Right ventricle myocardium superior (tissue), 1 donor: ENCODE measurements around the gene FXR2. TPM values are rescaled to one million over a fixed set of nuclear protein-coding genes. Genes with fewer than 3 reads are reported as not detected.
"Not testable (repeated sequence)": the region's sequence is repeated elsewhere in the genome, so short reads cannot be mapped to it uniquely, and the experiment has no call there.

ENCODE experiments used
- ATAC-seq: fragments of 200-7000 bp; cut with Tn5 transposase; one replicate; pipeline ENCODE4 v1.9.1; 2020; ENCODE audit warnings: mild to moderate bottlenecking; ENCODE audit not compliant: poor library complexity
- DNase-seq: peaks from one replicate; pipeline ENCODE4 v3.0.0-alpha.2; 2020
- intact Hi-C: fragments of 100-400 bp; cut with DNase I; formaldehyde crosslinking; loops from one replicate; pipeline ENCODE4 v1.11.2; 2022
- total RNA-seq: library from RNA; stranded (reverse); fragmentation: NEBNext Ultra II Directional; extraction: Animal tissue kit (Norgen Biotek cat#: 25700); gene quantifications from one replicate; pipeline ENCODE4 v1.2.1, GENCODE V29; 2021
- donor health status: DM: no; HTN: yes; CAD: no; lungs with severe emphysema.

The FXR2 gene
- total RNA-seq, 1 donor from 2014 or later = 101 TPM

DNA sequence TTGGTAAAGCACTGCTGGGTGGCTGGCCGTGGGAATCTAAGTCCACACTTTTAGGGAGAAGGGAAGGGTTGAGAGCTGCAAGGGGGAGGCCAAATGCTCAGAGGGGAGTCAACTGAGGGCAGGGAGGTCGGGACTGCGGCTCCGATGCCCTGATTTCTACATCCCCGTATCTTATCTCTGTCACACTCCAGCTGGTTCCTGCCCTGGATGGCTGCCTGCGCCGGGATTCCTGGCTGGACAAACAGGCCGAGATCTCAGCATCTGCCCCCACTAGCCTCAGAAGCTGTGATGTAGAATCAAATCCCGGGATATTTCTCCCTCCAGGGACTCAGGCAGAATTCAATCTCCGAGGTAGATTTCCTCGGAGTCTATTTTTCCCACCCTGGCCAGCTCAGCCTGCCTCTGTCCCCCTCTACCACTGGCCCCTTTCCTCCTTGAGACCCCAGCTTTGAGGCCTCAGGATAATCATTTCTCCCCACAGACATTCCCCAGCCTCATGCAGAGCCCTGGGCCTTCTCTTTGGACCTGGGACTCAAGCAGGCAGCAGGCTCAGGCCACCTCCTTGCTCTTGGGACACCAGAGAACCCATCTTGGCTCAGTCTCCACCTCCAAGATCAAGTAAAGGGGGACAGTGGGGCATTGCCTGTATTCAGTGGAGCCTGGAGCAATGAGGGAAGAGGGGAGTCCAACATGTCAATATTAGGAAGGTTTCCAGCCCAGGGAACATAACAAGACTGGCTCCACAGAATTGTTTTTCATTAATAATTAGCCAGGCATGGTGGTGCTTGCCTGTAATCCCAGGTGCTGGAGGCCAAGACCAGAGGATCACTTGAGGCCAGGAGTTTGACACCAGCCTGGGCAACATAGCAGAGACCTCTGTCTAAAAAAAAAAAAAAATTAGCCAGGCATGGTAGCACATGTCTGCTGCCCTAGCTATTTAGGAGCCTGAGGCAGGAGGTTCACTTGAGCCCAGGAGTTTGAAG is 17.0 kb upstream of the FXR2 start:
- intact Hi-C loops = loop anchor here (2.0 kb wide), 1 partner anchor 57 kb away; the partner anchor contains the start of gene WRAP53
- peak; percentile 50 for DNase-seq
- no peak for ATAC-seq

DNA sequence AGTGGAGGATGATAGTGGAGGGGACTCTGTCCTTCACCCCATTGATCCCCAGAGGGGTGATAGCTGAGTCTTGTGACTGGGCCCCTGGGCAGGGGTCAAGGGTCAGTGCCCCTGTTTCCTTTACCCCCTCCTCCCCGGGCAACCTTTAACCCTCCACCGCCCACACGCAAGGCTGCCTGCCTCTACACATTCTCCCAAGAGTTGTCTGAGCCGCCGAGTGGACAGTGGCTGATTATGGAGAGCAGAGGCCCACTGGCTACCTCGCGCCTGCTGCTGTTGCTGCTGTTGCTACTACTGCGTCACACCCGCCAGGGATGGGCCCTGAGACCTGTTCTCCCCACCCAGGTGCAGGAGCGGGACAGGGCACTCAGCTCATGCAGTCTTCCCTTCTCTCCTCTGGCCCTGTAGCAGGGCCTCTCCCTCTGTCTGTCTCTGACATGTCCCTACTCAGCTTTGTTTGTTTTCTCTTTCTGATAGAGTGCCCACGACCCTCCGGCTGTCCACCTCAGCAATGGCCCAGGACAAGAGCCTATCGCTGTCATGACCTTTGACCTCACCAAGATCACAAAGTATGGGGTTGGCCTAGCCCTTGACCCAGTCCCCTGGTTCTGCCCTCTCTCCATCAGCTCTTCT is 15.4 kb upstream of the FXR2 start, which contains the start of gene SHBG:
Gene SHBG, plus strand, starts transcription at position 197 of the 633 bp plus-strand sequence. Its CDS starts 38 bp downstream, at position 235.
- intact Hi-C loops = no loop called here
- DNase-seq (no peak), ATAC-seq (no peak)

DNA sequence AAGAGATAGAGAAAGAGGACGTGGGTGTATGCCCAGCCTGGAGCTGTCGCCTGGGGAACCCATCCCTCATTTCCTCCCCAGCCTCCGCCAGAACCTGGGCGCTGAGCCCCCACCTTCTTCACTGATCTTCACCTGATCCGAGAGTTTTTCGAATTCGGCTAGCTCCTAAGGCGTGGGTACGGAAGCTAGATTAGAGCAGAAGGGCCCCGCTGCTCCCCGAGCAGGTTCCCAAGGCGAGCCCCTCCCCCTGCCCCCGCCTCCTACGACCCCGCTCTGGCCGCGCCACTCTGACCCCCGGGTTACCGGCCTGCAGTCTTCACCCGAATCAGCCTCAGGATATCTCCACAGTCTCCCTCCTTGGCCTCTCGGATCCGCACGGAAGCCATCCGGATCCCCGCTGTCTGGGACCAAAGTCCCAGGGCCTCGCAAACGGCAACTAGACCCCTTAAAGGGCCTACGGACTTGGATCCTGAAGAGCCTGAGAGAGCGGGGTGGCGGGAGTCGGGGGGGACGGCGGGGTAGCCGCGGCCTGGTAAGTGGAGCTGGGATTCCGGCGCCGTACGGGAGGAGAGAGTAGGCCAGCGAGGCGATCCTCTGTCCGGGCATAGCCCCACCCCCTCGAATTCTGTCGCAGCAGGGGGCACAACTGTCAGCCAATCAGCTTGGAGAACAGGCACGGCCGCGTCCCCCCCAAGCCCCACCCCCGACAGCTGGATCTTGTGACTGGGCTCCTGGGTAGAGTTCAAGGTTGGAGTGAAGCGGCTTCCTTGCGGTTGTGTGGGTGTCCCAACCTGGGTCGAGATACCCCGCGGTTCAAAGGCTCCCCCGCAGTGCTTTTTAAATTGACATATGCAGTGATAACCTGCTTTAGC is 12.8 kb upstream of the FXR2 start, which contains the start of gene SAT2:
Gene SAT2, minus strand, starts transcription at position 572 of the 872 bp plus-strand sequence. Its CDS starts 186 bp downstream, at position 386.
- DNase-seq (peak; percentile 96), ATAC-seq (peak; percentile 99)
- intact Hi-C loops = no loop called here

DNA sequence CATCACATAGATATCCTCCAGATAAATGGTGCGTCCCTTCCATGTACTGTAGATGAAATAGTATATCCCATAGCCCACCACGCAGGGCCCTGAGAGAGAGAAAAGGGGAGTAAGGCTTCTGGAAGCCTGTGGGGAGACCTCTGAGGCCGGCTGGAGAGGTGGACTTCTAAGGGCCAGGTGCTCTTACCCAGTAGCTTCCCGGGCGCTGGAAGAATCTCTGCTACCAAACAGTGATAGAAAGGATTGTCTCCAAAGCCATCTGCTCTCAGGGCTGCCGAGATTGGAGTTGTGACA is 12.2 kb upstream of the FXR2 start:
- DNase-seq (no peak), ATAC-seq (peak; percentile 2)
- intact Hi-C loops = no loop called here

DNA sequence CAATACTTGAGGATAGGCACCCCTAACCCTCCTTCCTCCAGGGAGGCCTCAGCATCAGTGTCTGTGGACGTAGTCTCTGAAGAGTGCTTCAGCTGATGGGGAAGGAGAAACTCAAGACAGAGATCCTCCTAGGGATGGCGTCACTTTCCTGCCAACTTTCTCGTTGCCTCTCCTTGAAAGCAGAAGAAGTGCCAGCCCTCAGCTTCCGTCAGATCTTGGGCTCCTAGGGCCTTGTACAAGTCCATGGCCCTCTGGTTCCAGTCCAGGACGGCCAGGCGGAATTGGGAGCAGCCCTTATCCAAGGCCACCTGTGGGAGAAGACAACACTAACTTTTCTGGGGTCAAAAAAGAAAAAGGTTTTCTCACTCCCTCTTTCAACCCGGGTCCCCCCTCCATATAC is 11.6 kb upstream of the FXR2 start:
- intact Hi-C loops = no loop called here

GRCh38 chr17:7625749-7626148 is 11.1 kb upstream of the FXR2 start:
- intact Hi-C loops, DNase-seq, ATAC-seq: not testable (repeated sequence)

More for the DNA sequence above, 11.6 kb upstream of the FXR2 start:
- DNase-seq = peak; percentile 55
- no peak for ATAC-seq

DNA sequence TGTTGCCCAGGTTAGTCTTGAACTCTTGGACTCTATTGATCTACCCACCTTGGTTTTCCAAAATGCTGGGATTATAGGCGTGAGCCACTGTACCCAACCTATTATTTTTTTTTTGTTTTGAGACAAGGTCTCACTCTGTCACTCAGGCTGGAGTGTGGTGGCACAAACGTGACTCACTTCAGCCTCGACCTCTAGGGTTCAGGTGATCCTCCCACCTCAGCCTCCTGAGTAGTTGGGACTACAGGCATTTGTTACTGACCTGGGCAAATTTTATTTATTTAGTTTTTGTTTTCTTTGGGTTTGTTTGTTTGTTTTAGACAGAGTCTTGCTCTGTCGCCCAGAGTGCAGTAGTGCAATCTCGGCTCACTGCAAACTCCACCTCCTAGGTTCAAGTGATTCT is 9.0 kb upstream of the FXR2 start:
- intact Hi-C loops = no loop called here
- DNase-seq (no peak), ATAC-seq (no peak)

- DNase-seq (no peak), ATAC-seq (no peak)
- intact Hi-C loops = no loop called here
Observed at GRCh38 chr17:7620835-7621234, 6.1 kb upstream of the FXR2 start.

- DNase-seq (no peak), ATAC-seq (no peak)
- intact Hi-C loops = no loop called here
Observed at GRCh38 chr17:7618608-7619007, 3.9 kb upstream of the FXR2 start.

DNA sequence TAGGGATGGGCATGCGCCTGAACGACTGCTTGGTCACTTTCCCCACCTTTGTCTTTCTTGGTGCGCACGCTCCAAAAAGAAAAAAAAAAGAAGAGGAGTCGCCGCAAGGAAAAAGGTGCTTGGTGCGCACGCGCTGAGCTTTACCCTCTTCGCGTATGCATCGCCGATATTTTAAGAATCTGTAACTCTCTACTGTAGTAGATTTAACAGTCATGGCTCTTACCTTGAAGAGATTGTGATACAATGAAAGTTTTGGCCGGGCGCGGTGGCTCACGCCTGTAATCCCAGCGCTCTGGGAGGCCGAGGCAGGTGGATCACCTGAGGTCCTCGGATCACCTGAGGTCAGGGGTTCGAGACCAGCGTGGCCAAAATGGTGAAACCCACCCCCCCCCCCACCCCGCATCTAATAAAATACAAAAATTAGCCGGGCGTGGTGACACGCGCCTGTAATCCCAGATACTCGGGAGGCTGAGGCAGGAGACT is 609 bp upstream of the FXR2 start:
- ATAC-seq (no peak), DNase-seq (no peak)
- intact Hi-C loops = no loop called here

GRCh38 chr17:7613769-7614424 is 800 bp downstream of the FXR2 start:
- no peak for DNase-seq
- ATAC-seq = no peak
- intact Hi-C loops = no loop called here

GRCh38 chr17:7612294-7612640 is 2.4 kb downstream of the FXR2 start:
- ATAC-seq = no peak
- intact Hi-C loops = no loop called here
- no peak for DNase-seq

- intact Hi-C loops = no loop called here
- DNase-seq = no peak
- ATAC-seq = no peak
Observed at GRCh38 chr17:7611635-7612293, 2.9 kb downstream of the FXR2 start.

DNA sequence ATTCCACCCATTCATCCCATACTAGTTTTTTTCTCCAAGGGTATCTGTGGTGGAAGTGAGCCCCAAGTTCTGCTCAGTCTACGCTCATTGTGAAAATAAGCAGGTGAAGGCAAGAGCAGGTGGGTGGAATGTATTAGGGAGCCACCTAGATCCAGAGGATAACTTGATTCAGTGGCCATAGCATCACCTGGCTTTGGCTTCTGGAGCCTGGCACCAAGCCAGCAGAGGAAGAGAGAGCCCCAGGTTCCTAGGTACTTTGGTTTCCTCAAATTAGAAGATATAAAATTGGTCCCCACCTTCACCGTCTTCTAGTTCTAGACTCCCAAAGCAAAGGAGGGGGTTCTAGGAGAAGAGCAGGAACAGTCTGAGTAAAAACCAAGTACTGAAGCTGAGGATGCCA is 4.1 kb downstream of the FXR2 start:
- no peak for ATAC-seq
- intact Hi-C loops = no loop called here
- DNase-seq = no peak

- intact Hi-C loops = no loop called here
- ATAC-seq = peak; percentile 94
Observed at GRCh38 chr17:7606280-7606679, 8.4 kb downstream of the FXR2 start.

DNA sequence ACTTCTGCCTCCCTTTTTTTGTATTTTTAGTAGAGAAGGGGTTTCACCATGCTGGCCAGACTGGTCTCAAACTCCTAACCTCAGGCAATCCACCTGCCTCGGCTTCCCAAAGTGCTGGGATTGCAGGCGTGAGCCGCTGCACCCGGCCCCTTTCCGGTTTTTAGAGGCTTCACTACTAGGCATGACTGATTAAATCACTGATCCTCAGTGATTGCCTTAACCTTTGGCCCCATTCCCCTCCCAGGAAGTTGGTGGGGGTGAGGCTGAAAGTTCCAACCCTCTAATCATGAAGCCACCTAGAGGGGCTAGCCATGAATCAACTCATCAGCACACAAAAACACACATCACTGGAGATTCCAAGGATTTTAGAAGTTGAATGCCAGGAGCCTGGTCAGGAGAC is 17.1 kb downstream of the FXR2 start:
- intact Hi-C loops, ATAC-seq, DNase-seq: not testable (repeated sequence)

More at GRCh38 chr17:7606280-7606679, 8.4 kb downstream of the FXR2 start:
- no peak for DNase-seq

DNA sequence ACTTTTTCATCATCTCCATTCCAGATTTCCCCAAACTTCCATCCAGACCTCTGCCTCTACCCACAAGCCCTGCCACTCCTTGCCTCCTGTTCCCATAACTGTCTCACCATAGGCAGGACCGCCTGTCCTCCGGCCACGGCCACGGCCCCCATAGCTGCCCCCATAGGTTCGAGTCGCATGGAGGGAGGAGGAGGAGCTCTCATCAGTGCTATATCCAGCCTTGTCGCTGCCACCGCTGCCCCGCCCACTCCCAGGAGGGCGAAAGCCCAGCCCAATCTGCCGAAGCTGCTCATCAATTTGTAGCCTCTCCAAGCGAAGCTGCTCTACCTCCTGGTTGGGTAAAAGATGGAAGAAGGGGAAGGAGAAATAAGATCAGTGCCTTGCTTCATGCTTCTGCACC is 21.4 kb downstream of the FXR2 start:
- intact Hi-C loops = no loop called here
- no peak for DNase-seq
- no peak for ATAC-seq
